ENCODE data around the gene RCCD1. TPM values are rescaled to one million over a fixed set of nuclear protein-coding genes. Genes with fewer than 3 reads are reported as not detected.
"Not testable (repeated sequence)": the region's sequence is repeated elsewhere in the genome, so short reads cannot be mapped to it uniquely, and the experiment has no call there.

The RCCD1 gene
- total RNA-seq, 1 experiment from 2014 or later, result 26.1 TPM

DNA sequence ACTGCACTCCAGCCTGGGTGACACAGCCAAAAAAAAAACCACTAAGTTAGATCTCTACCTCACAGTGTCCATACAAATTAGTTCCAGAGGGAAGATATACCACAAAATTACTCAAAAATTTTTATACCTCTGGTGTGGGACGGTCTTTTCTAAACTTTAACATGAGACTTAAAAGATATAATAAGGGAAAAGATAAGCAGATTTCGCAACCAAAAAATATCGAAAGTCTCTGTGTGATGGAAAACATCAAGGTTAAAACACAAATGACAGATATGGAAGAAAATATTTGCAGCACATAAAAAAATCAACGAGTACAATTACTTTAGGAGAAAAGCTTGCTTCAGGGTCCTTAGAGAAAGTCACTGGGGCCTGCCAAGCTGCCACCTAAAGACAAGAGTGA lies 32.8 kb upstream of the RCCD1 start (continued):
- TF ChIP-seq, protein P1, sequence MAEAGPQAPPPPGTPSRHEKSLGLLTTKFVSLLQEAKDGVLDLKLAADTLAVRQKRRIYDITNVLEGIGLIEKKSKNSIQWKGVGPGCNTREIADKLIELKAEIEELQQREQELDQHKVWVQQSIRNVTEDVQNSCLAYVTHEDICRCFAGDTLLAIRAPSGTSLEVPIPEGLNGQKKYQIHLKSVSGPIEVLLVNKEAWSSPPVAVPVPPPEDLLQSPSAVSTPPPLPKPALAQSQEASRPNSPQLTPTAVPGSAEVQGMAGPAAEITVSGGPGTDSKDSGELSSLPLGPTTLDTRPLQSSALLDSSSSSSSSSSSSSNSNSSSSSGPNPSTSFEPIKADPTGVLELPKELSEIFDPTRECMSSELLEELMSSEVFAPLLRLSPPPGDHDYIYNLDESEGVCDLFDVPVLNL (CRISPR knock-in tag; IDR thresholded peaks at IDR 0.05; ENCODE audit: borderline replicate concordance, low read depth), result no peak
- TF ChIP-seq RORB (CRISPR knock-in tag; IDR thresholded peaks at IDR 0.05) (no peak), CREB1 (CRISPR knock-in tag; IDR thresholded peaks at IDR 0.05) (no peak), FOXJ3 (CRISPR knock-in tag; IDR thresholded peaks at IDR 0.05; ENCODE audit: borderline replicate concordance) (no peak), PRRX2 (CRISPR knock-in tag; IDR thresholded peaks at IDR 0.05) (no peak), SMAD4 (CRISPR knock-in tag; IDR thresholded peaks at IDR 0.05) (no peak), ETV6 (CRISPR knock-in tag; IDR thresholded peaks at IDR 0.05) (no peak), ZNF317 (CRISPR knock-in tag; IDR thresholded peaks at IDR 0.05; ENCODE audit: borderline replicate concordance, low read depth) (no peak)
- TF ChIP-seq, protein P2, sequence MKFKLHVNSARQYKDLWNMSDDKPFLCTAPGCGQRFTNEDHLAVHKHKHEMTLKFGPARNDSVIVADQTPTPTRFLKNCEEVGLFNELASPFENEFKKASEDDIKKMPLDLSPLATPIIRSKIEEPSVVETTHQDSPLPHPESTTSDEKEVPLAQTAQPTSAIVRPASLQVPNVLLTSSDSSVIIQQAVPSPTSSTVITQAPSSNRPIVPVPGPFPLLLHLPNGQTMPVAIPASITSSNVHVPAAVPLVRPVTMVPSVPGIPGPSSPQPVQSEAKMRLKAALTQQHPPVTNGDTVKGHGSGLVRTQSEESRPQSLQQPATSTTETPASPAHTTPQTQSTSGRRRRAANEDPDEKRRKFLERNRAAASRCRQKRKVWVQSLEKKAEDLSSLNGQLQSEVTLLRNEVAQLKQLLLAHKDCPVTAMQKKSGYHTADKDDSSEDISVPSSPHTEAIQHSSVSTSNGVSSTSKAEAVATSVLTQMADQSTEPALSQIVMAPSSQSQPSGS (CRISPR knock-in tag; IDR thresholded peaks at IDR 0.05; ENCODE audit: borderline replicate concordance, low read depth), result no peak

DNA sequence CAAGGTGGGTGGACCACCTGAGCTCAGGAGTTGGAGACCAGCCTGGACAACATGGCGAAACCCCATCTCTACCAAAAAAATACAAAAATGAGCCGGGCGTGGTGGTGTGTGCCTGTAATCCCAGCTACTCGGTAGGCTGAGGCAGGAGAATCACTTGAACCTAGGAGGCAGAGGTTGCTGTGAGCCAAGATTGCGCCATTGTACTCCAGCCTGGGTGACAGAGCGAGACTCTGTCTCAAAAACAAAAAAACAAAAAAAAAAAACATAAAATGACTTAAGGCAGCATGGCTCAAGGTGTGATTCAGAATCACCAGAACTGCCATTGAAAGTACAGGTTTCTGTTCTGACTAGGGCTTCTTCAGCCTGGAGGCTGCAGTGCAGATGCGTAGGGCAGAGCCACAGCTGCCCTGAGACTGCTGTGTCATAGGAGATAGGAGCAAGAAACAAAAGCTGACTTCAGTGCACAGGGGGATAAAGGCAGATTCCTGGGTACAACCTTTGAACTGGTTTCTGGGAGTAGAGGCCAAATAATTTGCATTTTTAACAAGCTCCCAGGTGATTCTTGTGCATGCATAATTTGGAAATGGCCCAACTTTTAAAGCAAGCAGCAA lies 31.9 kb upstream of the RCCD1 start:
- ATAC-seq, result peak; percentile 58
- peaks cover 15% of the 10 kb centered on the region for H3K36me3 Mint-ChIP-seq
- H3K4me1 Mint-ChIP-seq, result peaks cover 16% of the 10 kb centered on the region
- H3K9me3 Mint-ChIP-seq; H3K4me3 Mint-ChIP-seq; POLR2A ChIA-PET; DNase-seq (ENCODE audit: low spot score); H3K27me3 Mint-ChIP-seq (ENCODE audit: low read depth): not testable (repeated sequence)
- CTCF ChIA-PET, result interaction anchor here (0.7 to 6.6 kb wide), 7 partner anchors 11 to 275 kb away, joined by 3 to 75 read pairs (median 3); partner anchors contain the start of genes HDDC3 and UNC45A
- H3K27ac Mint-ChIP-seq, result peak overlapping the region; percentile 51; the same call in 1 of the 2 replicates

DNA sequence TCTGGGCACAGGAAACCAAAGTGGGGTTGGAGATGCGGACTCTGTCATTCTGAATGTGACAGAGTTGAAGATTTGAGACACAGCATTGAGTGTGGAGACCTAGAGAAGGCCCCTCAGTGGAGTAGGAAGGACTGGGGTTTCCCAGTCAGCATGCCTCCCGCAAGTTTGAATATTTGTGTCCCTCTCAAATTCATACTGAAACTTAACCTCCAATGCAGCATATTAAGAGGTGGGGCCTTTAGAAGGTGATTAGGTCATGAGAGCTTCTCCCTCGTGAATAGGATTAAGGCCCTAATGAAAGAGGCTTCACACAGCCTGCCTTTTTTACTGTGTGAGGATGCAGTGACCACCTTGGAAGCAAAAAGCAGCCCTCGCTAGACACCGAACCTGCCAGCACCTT lies 30.3 kb upstream of the RCCD1 start:
- no peaks in the 10 kb centered on the region for H3K27me3 Mint-ChIP-seq (ENCODE audit: low read depth)
- H3K4me3 Mint-ChIP-seq, result no peak overlapping the region
- no peak for TF ChIP-seq RORB (CRISPR knock-in tag; IDR thresholded peaks at IDR 0.05)
- TF ChIP-seq ZNF671 (CRISPR knock-in tag; IDR thresholded peaks at IDR 0.05), result no peak
- no peak for TF ChIP-seq SOX15 (CRISPR knock-in tag; IDR thresholded peaks at IDR 0.05)
- no peak for TF ChIP-seq ZNF396 (CRISPR knock-in tag; IDR thresholded peaks at IDR 0.05; ENCODE audit: borderline replicate concordance)
- TF ChIP-seq, protein P3, sequence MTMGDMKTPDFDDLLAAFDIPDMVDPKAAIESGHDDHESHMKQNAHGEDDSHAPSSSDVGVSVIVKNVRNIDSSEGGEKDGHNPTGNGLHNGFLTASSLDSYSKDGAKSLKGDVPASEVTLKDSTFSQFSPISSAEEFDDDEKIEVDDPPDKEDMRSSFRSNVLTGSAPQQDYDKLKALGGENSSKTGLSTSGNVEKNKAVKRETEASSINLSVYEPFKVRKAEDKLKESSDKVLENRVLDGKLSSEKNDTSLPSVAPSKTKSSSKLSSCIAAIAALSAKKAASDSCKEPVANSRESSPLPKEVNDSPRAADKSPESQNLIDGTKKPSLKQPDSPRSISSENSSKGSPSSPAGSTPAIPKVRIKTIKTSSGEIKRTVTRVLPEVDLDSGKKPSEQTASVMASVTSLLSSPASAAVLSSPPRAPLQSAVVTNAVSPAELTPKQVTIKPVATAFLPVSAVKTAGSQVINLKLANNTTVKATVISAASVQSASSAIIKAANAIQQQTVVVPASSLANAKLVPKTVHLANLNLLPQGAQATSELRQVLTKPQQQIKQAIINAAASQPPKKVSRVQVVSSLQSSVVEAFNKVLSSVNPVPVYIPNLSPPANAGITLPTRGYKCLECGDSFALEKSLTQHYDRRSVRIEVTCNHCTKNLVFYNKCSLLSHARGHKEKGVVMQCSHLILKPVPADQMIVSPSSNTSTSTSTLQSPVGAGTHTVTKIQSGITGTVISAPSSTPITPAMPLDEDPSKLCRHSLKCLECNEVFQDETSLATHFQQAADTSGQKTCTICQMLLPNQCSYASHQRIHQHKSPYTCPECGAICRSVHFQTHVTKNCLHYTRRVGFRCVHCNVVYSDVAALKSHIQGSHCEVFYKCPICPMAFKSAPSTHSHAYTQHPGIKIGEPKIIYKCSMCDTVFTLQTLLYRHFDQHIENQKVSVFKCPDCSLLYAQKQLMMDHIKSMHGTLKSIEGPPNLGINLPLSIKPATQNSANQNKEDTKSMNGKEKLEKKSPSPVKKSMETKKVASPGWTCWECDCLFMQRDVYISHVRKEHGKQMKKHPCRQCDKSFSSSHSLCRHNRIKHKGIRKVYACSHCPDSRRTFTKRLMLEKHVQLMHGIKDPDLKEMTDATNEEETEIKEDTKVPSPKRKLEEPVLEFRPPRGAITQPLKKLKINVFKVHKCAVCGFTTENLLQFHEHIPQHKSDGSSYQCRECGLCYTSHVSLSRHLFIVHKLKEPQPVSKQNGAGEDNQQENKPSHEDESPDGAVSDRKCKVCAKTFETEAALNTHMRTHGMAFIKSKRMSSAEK (CRISPR knock-in tag; IDR thresholded peaks at IDR 0.05; ENCODE audit: borderline replicate concordance), result no peak
- TF ChIP-seq, protein P4, sequence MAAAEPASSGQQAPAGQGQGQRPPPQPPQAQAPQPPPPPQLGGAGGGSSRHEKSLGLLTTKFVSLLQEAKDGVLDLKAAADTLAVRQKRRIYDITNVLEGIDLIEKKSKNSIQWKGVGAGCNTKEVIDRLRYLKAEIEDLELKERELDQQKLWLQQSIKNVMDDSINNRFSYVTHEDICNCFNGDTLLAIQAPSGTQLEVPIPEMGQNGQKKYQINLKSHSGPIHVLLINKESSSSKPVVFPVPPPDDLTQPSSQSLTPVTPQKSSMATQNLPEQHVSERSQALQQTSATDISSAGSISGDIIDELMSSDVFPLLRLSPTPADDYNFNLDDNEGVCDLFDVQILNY (CRISPR knock-in tag; IDR thresholded peaks at IDR 0.05), result no peak
- DNase-seq (ENCODE audit: low spot score) (no peak), ATAC-seq (no peak)
- POLR2A ChIA-PET, result no interaction called here
- peaks cover 9% of the 10 kb centered on the region for H3K36me3 Mint-ChIP-seq
- peaks cover 16% of the 10 kb centered on the region for H3K4me1 Mint-ChIP-seq
- CTCF ChIA-PET, result interaction anchor here (1.2 to 6.6 kb wide), 3 partner anchors 9 to 32 kb away, joined by 4 to 75 read pairs (median 5); partner anchors contain the start of genes HDDC3, MAN2A2 and UNC45A
- no peaks in the 10 kb centered on the region for H3K9me3 Mint-ChIP-seq
- H3K27ac Mint-ChIP-seq, result peak overlapping the region; percentile 32; the same call in 1 of the 2 replicates

DNA sequence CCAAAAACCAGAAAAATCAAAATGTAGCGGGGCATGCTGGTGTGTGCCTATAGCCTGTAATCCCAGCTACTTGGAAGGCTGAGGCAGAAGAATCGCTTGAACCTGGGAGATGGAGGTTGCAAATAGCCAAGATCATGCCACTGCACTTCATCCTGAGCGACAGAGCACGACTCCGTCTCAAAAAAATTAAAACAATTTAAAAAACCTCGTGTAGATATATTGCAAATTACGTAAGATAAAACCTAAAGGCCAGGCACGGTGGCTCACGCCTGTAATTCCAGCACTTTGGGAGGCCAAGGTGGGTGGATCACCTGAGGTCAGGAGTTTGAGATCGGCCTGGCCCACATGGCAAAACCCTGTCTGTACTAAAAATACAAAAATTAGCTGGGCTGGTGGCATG lies 27.9 kb upstream of the RCCD1 start:
- ATAC-seq; H3K27me3 Mint-ChIP-seq (ENCODE audit: low read depth); H3K9me3 Mint-ChIP-seq; H3K36me3 Mint-ChIP-seq; H3K4me3 Mint-ChIP-seq; POLR2A ChIA-PET; DNase-seq (ENCODE audit: low spot score); H3K27ac Mint-ChIP-seq: not testable (repeated sequence)
- CTCF ChIA-PET, result interaction anchor here (0.6 to 6.6 kb wide), 2 partner anchors 7 to 1534 kb away, joined by 3 to 75 read pairs; partner anchors contain the start of genes HDDC3 and UNC45A
- H3K4me1 Mint-ChIP-seq, result peaks cover 21% of the 10 kb centered on the region

DNA sequence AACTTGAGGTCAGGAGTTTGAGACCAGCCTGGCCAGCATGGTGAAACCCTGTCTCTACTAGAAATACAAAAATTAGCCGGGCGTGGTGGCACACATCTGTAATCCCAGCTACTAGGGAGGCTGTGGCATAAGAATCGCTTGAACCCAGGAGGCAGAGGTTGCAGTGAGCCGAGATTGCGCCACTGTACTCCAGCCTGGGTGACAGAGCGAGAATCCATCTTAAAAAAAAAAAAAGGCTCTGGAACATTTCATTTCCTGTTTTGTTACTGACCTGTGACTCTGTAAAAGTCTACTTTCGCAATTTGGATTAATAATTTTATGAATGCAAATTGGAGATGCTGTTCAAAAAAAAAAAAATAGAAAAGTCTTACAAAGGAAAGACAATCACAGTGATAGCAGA lies 26.6 kb upstream of the RCCD1 start:
- H3K9me3 Mint-ChIP-seq; H3K27me3 Mint-ChIP-seq (ENCODE audit: low read depth); H3K4me3 Mint-ChIP-seq; H3K27ac Mint-ChIP-seq; ATAC-seq; H3K36me3 Mint-ChIP-seq; DNase-seq (ENCODE audit: low spot score): not testable (repeated sequence)
- ChIA-PET POLR2A (interaction anchor here (0.7 kb wide), 1 partner anchor 106 kb away, joined by 3 read pairs; no protein-coding TSS in a partner anchor), CTCF (interaction anchor here (0.7 to 1.2 kb wide), 2 partner anchors 24 to 1377 kb away, joined by 3 to 5 read pairs; partner anchors contain the start of gene MAN2A2)
- H3K4me1 Mint-ChIP-seq, result peaks cover 13% of the 10 kb centered on the region

Measured in WTC11 (cell line).